Endothelial cell of umbilical vein (primary cell): ENCODE data around the gene TGFBR2.

Source experiments
- CTCF ChIP-seq, 2 donors: IDR thresholded peaks; 1 replicate in 1 of 2; 2 replicates in 1 of 2; pipeline ENCODE4 v1.5.1; 2011; ENCODE audit warnings: low read length in 2 of 2, mild to moderate bottlenecking in 2 of 2, moderate library complexity in 2 of 2, control low read depth in 1 of 2, inconsistent platforms in 1 of 2, low read depth in 1 of 2; ENCODE audit not compliant: insufficient read depth in 1 of 2; ENCODE audit errors: extremely low read depth in 1 of 2
- EZH2 ChIP-seq: IDR thresholded peaks from 2 replicates; pipeline ENCODE4 v1.6.1; 2012; ENCODE audit warnings: borderline replicate concordance, low read depth, mild to moderate bottlenecking, moderate library complexity, low read length, inconsistent platforms; ENCODE audit not compliant: severe bottlenecking
- GATA2 ChIP-seq: IDR thresholded peaks from 2 replicates; pipeline ENCODE4 v1.7.0; 2011; ENCODE audit warnings: low read depth, mild to moderate bottlenecking, moderate library complexity, mixed read lengths, low read length; ENCODE audit not compliant: insufficient read length, insufficient read depth
- JUN ChIP-seq: IDR thresholded peaks from 2 replicates; pipeline ENCODE4 v1.6.1; 2011; ENCODE audit warnings: borderline replicate concordance, low read depth; ENCODE audit not compliant: insufficient read length, insufficient read depth
- MAX ChIP-seq: IDR thresholded peaks from 2 replicates; pipeline ENCODE4 v1.6.1; 2011; ENCODE audit not compliant: insufficient read depth, insufficient read length
- POLR2A ChIP-seq: IDR thresholded peaks from 2 replicates; pipeline ENCODE4 v1.6.1; 2012; ENCODE audit warnings: low read depth, mild to moderate bottlenecking, control low read depth, low read length
- POLR2AphosphoS5 ChIP-seq: IDR thresholded peaks from 2 replicates; pipeline ENCODE4 v1.6.1; 2012; ENCODE audit warnings: low read depth, mild to moderate bottlenecking, control low read depth, low read length, moderate library complexity; ENCODE audit not compliant: insufficient read depth

GRCh38 chr3:30622790-30623189 is 16.4 kb downstream of the TGFBR2 start:
- TF ChIP-seq CTCF (IDR thresholded peaks at IDR 0.05; ENCODE audit: extremely low read depth in 1 of 2, insufficient read depth in 1 of 2, low read depth in 1 of 2, low read length in 2 of 2): no peak
- TF ChIP-seq POLR2A: no peak
- no peak for TF ChIP-seq POLR2AphosphoS5
- no peak for TF ChIP-seq MAX
- TF ChIP-seq JUN: no peak
- TF ChIP-seq GATA2: no peak
- no peak for TF ChIP-seq EZH2
